Calu3 (cell line): Measurements from ENCODE around the gene CD81. TPM values are rescaled to one million over a fixed set of nuclear protein-coding genes. Genes with fewer than 3 reads are reported as not detected.

Experiments
- BruUV-seq: library from RNA; stranded (reverse); fragments of 400-500 nt; replicated peaks from 2 replicates; lab custom pipeline; 2021; lab: Mats Ljungman, UMichigan
- CTCF ChIA-PET: fragments of 300-600 bp; sonication (Branson Sonifier 250); formaldehyde crosslinking; loops from one replicate; lab custom pipeline; 2022; ENCODE audit warnings: antibody characterized with exemption; lab: Charles Lee
- DNase-seq: peaks from one replicate; pipeline ENCODE4 v3.0.0; 2022
- H3K27ac Mint-ChIP-seq: one replicate; pipeline ENCODE4 v1.8.0; 2022; ENCODE audit warnings: mixed read lengths; ENCODE audit not compliant: unreplicated experiment
- H3K27me3 Mint-ChIP-seq: one replicate; pipeline ENCODE4 v1.8.0; 2022; ENCODE audit warnings: mixed read lengths; ENCODE audit not compliant: unreplicated experiment
- H3K36me3 Mint-ChIP-seq: one replicate; pipeline ENCODE4 v1.8.0; 2022; ENCODE audit warnings: mild to moderate bottlenecking, moderate library complexity, mixed read lengths; ENCODE audit not compliant: insufficient read depth, unreplicated experiment
- H3K4me1 Mint-ChIP-seq: one replicate; pipeline ENCODE4 v1.8.0; 2022; ENCODE audit warnings: mild to moderate bottlenecking, low read depth, mixed read lengths; ENCODE audit not compliant: unreplicated experiment
- H3K4me3 Mint-ChIP-seq: one replicate; pipeline ENCODE4 v1.8.0; 2022; ENCODE audit warnings: mild to moderate bottlenecking, low read depth, moderate library complexity, mixed read lengths; ENCODE audit not compliant: unreplicated experiment
- H3K9me3 Mint-ChIP-seq: one replicate; pipeline ENCODE4 v1.8.0; 2022; ENCODE audit warnings: low read depth, mixed read lengths; ENCODE audit not compliant: unreplicated experiment
- CTCF ChIP-seq: fragments of 200-600 bp; IDR thresholded peaks from one replicate; pipeline ENCODE4 v1.8.0; 2022; ENCODE audit warnings: antibody characterized with exemption; ENCODE audit not compliant: unreplicated experiment
- intact Hi-C: fragments of 100-400 bp; cut with micrococcal nuclease; formaldehyde crosslinking; loops from one replicate; pipeline ENCODE4 v1.10.0; 2022; ENCODE audit not compliant: unreplicated experiment
- total RNA-seq: library from RNA; stranded (reverse); gene quantifications from 2 replicates; pipeline ENCODE4 v1.2.3, GENCODE V29; 2022

The CD81 gene
- total RNA-seq, 1 experiment from 2014 or later, result 283 TPM

- H3K4me3 Mint-ChIP-seq, result no peak overlapping the region
- no peaks in the 10 kb centered on the region for H3K9me3 Mint-ChIP-seq
- no peak for TF ChIP-seq CTCF
- intact Hi-C loops, result no loop called here
- peaks cover 19% of the 10 kb centered on the region for H3K36me3 Mint-ChIP-seq
- CTCF ChIA-PET, result no interaction called here
- no peaks in the 10 kb centered on the region for H3K4me1 Mint-ChIP-seq
- H3K27me3 Mint-ChIP-seq, result no peaks in the 10 kb centered on the region
- DNase-seq, result no peak
- no TSS peak for BruUV-seq
- H3K27ac Mint-ChIP-seq, result no peak overlapping the region
These were observed 5.0 kb downstream of the CD81 start for GRCh38 chr11:2382129-2382517.

- no peaks in the 10 kb centered on the region for H3K4me1 Mint-ChIP-seq
- H3K27ac Mint-ChIP-seq, result no peak overlapping the region
- H3K4me3 Mint-ChIP-seq, result no peak overlapping the region
- CTCF ChIA-PET, result no interaction called here
- BruUV-seq, result no TSS peak
- no peak for DNase-seq
- H3K36me3 Mint-ChIP-seq, result peaks cover 8% of the 10 kb centered on the region
- no peaks in the 10 kb centered on the region for H3K9me3 Mint-ChIP-seq
- intact Hi-C loops, result no loop called here
- no peak for TF ChIP-seq CTCF
- H3K27me3 Mint-ChIP-seq, result no peaks in the 10 kb centered on the region
These were observed 6.1 kb downstream of the CD81 start for GRCh38 chr11:2382936-2383851.

GRCh38 chr11:2383852-2384804, 7.0 kb downstream of the CD81 start:
- Mint-ChIP-seq H3K9me3 (no peaks in the 10 kb centered on the region), H3K4me1 (no peaks in the 10 kb centered on the region), H3K27me3 (no peaks in the 10 kb centered on the region), H3K4me3 (no peak overlapping the region), H3K36me3 (peaks cover 3% of the 10 kb centered on the region), H3K27ac (no peak overlapping the region)
- intact Hi-C loops, result no loop called here
- no peak for TF ChIP-seq CTCF
- CTCF ChIA-PET, result no interaction called here
- DNase-seq, result no peak
- no TSS peak for BruUV-seq

GRCh38 chr11:2385156-2386151, 8.3 kb downstream of the CD81 start:
- no peaks in the 10 kb centered on the region for H3K9me3 Mint-ChIP-seq
- no peaks in the 10 kb centered on the region for H3K4me1 Mint-ChIP-seq
- no peaks in the 10 kb centered on the region for H3K27me3 Mint-ChIP-seq
- no peak overlapping the region for H3K27ac Mint-ChIP-seq
- H3K4me3 Mint-ChIP-seq, result no peak overlapping the region
- intact Hi-C loops, result no loop called here
- CTCF ChIA-PET, result no interaction called here
- peaks cover 5% of the 10 kb centered on the region for H3K36me3 Mint-ChIP-seq
- BruUV-seq, result no TSS peak
- no peak for TF ChIP-seq CTCF
- no peak for DNase-seq
